Measurements from ENCODE around the gene SIRPB2. TPM values are rescaled to one million over a fixed set of nuclear protein-coding genes. Genes with fewer than 3 reads are reported as not detected.
"Not testable (repeated sequence)": the region's sequence is repeated elsewhere in the genome, so short reads cannot be mapped to it uniquely, and the experiment has no call there.

Gene SIRPB2
- total RNA-seq, 1 experiment from 2014 or later, result not detected

GRCh38 chr20:1499528-1500420 lies 8.6 kb upstream of the SIRPB2 start:
- DNase-seq (ENCODE audit: low spot score), result no peak

- DNase-seq (ENCODE audit: low spot score), result not testable (repeated sequence)
Observed at GRCh38 chr20:1497371-1497770, 6.2 kb upstream of the SIRPB2 start.

- DNase-seq (ENCODE audit: low spot score), result no peak
Observed at GRCh38 chr20:1496930-1497329, 5.7 kb upstream of the SIRPB2 start.

GRCh38 chr20:1494436-1494835 lies 3.2 kb upstream of the SIRPB2 start:
- DNase-seq (ENCODE audit: low spot score), result no peak

DNA sequence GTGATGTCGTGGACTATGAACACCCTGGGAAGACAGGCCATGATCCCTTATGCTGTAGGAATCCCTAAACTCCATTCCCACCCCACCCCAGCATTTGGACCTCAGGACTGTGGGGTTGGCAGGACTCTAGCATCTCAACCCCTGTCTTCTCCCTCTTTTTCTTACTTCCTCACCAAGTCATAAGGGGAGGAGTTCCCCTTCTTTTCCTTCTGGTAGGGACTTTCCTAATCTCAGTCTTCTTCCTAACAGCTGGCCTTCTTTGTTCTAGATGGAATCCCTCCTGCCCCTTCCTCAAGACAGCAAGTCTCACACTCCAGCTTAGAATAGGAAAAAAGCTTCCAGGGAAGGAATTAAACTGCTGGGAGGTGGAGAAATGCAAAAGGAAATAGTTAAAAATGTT lies 2.3 kb upstream of the SIRPB2 start:
- DNase-seq (ENCODE audit: low spot score), result no peak

- DNase-seq (ENCODE audit: low spot score), result no peak
Observed at GRCh38 chr20:1491860-1492642, 831 bp upstream of the SIRPB2 start.

- no peak for DNase-seq (ENCODE audit: low spot score)
Observed at GRCh38 chr20:1490643-1491195, 501 bp downstream of the SIRPB2 start.

- no peak for DNase-seq (ENCODE audit: low spot score)
Observed at GRCh38 chr20:1489764-1490436, 1.3 kb downstream of the SIRPB2 start.

DNA sequence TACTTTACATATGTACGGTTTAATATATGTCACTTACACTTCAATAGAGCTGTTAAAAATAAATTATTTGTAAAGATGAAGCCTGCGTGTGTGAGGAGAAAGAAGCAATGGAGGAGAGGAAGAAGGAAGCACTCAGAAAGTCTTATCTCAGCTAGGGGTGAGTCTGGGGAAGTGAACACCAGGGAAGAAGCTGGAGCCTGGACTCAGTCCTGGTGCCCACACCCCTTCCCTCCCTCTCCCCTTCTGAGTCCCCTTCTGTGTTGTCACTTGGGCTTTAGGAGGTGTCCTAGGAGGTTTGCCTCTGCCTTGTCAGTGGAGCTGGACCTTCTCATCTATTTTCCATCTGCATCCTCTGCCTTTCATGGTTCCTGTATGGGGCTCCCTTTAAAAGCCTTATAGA lies 1.9 kb downstream of the SIRPB2 start:
- no peak for DNase-seq (ENCODE audit: low spot score)

GRCh38 chr20:1486566-1486965 lies 4.7 kb downstream of the SIRPB2 start:
- DNase-seq (ENCODE audit: low spot score), result no peak

- no peak for DNase-seq (ENCODE audit: low spot score)
Observed at GRCh38 chr20:1484438-1485116, 6.6 kb downstream of the SIRPB2 start.

GRCh38 chr20:1479831-1480595 lies 11.2 kb downstream of the SIRPB2 start:
- no peak for DNase-seq (ENCODE audit: low spot score)

GRCh38 chr20:1478566-1478965 lies 12.7 kb downstream of the SIRPB2 start:
- peak; percentile 84 for DNase-seq (ENCODE audit: low spot score)

GRCh38 chr20:1477896-1478490 lies 13.2 kb downstream of the SIRPB2 start:
- no peak for DNase-seq (ENCODE audit: low spot score)

DNA sequence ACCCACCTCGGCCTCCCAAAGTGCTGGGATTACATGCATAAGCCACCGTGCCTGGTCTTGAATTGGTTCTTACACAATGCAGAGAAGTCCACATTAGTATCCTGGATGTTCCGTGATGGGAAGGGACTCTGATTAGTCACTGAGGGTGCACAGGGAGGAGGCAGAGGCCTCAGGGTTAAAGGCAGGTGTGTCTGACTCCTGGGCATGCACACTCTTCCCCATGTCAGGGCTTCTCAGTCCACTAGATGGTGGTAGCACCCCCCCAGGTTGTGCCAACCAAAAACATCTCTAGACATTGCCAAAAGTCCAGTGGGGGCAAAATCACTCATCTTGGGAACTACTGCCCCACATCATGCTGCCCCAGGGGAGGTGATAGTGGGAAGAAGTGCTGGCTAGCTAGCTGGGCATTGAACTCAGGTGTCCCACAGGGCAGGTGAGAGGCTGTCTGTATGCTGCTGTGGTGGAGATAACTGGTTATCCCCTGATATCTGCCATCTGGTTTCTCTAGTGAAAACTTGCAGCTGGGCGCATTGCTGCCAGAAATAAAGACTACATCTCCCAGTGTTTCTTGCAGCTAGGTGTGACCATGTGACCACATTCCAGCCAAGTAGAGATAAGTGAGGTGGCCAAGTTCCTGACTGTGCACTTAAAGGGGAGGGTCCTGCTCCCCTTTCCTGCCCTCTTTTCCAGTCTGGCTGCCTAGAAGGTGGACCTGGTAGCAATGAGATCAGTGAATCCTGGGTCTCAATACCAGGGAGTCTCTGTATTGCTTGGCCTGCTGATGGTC lies 16.2 kb downstream of the SIRPB2 start:
- DNase-seq (ENCODE audit: low spot score), result no peak

GRCh38 chr20:1474325-1474724 lies 16.9 kb downstream of the SIRPB2 start:
- no peak for DNase-seq (ENCODE audit: low spot score)

DNA sequence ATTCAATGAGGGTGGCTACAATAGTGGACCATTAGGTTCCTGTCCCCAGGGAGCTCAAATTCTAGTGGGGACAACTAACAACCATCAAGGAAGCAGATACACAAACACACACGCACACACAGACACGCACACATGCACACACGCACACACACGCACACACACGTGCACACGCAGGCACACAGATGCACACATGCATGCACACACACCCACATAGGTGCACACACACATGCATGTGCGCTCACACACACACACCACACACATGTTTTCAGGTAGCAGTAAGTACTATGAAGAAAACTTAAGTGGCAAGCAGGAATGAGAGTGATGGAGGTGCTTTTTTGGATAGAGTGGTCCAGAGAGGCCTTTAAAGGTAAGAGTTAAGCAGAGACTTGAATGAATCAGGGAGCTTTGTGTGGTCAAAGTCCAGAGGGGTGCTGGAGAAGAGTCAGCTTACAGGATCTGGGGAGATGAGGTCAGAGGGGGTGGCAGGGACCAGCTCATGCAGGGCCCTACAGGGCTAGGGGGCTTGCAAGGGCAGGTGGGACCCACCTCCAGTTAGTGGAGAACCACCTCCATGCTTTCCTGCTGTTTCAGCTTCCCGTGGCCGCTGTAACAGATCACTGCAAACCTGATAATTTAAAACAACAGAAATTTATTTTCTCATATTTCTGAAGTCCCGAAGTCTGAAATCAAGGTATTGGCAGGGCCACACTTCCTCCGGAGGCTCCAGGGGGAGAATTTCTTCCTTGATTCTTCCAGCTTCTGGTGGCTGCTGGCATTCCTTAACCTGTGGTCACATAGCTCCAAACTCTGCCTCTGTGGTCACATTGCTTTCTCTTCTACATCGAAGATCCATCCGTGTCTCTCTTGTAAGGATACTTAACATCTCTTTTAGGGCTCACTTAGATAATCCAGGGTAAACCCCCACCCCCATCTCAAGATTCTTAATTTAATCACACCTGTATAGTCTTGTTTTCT lies 17.7 kb downstream of the SIRPB2 start:
- DNase-seq (ENCODE audit: low spot score), result no peak

- no peak for DNase-seq (ENCODE audit: low spot score)
Observed at GRCh38 chr20:1472556-1473245, 18.5 kb downstream of the SIRPB2 start.

Measured in A172 (cell line).